Colon (tissue), 2 donors: ENCODE measurements around the gene KLHDC10.
"Not testable (repeated sequence)": the region's sequence is repeated elsewhere in the genome, so short reads cannot be mapped to it uniquely, and the experiment has no call there.

Experiments used
- FAIRE-seq: peaks from 2 replicates; lab custom pipeline; 2012; peaks lifted over from hg19 to GRCh38; lab: Jason Lieb, UNC
- donor health status: control.
- donor health status: control.

KLHDC10 gene

DNA sequence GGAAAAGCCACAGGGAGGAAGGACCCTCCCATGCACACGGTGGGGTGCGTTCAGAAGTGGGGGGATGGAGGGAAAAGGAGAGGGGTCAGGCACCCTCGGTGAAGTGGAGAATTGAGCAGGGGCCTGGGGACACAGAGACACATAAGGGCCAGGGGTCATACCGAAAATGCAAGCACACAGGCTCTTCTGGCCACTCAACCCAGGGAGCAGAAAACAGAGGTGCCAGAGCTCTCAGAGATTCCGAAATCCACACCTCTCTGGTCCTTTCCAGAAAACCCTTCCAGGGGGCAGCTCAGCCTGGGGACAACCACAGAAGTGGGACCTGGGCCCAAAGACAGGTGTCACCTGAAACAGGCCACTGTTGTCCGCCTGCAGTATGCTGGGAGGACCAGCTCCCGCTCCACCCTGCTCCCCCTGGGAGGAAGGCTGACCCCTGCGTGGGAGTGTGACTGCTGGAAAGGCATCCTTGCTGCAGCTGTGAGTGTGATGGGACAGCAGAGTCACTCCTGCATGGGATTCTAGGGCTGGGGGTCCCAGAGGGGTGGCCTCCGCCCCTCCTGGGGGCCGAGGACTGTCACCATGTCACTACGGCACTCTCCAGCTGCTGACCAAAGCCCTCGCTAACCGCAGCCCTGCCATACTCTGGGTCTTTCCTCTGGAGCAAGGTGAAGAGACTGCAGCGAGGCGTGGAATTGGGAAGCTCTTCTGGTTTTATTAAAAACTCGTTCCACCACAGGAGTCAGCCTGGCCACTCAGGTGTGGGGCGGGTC lies 71.7 kb downstream of the KLHDC10 start:
- no peak for FAIRE-seq

GRCh38 chr7:130142654-130143333 lies 72.5 kb downstream of the KLHDC10 start:
- no peak for FAIRE-seq

DNA sequence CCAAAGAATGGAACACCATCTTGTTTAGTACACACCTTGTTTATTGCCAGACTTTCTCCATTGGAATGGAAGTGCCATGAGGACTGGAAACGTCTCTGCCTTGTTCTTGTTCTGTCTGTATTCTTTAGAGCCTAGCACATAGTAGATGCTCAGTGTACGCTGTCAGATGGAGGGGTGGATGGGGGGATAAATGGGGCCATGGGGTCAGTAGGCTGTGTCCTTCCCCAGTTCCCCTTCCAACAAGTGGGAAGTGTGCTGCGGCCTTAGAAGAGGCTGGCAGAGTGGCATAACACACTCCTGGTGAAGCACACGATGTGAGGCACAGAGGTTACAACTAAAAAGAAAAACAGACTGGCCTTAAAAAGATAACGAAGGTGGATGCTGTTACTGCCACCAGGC lies 73.0 kb downstream of the KLHDC10 start:
- FAIRE-seq = no peak

DNA sequence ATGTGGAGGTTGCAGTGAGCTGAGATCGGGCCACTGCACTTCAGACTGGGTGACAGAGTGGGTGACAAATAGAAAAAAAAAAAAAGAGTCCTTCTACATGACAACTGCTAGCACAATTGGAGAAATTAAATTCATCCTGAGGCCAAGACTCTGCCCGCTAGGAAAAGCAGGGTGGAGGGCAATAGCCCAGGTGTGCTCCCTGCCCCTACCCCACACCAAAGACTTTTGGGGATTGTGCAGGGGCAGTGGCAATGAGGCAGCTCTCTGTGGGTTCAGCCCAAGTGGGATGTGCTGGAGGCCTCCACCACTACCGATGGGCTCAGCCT lies 73.6 kb downstream of the KLHDC10 start:
- no peak for FAIRE-seq

DNA sequence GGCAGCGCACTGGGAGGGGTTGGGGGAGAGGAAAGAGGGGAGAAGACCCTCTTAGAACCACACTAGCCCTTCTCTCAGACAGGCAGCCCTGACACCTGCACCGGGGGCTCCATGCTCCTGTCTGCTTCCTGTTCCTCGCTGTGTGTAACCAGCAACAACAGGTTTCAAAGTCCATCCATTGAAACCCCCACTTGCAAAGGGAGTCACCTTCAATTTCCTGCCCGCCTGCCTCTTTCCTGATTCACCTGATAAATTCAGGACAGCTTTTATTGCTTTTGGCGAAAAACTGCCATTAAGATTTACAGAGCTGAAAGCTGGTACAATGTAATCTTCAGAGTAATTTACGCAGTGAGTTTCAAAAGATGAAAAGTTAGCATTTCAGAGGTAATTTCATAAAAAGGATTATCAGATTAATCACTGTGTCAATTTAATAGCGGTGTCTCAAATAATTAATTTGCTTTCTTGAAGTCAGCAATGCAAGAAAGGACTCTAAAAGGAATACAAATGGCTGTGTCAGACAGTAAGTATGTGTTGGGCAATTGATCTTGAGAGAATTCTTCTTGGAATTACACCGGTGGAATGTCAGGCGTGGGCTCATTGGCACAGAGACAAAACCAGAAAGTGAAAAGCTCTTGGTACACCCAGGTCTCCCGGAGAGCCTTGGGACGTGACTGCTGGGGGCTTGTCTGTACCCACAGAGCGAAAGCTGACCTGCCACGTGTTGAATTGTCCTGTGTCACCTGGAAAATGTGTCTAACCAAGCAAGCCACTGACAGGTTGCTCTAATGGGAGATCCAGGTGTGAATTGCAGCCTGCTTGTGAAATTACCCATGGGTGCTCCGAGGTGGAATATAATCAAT lies 74.2 kb downstream of the KLHDC10 start:
- no peak for FAIRE-seq

DNA sequence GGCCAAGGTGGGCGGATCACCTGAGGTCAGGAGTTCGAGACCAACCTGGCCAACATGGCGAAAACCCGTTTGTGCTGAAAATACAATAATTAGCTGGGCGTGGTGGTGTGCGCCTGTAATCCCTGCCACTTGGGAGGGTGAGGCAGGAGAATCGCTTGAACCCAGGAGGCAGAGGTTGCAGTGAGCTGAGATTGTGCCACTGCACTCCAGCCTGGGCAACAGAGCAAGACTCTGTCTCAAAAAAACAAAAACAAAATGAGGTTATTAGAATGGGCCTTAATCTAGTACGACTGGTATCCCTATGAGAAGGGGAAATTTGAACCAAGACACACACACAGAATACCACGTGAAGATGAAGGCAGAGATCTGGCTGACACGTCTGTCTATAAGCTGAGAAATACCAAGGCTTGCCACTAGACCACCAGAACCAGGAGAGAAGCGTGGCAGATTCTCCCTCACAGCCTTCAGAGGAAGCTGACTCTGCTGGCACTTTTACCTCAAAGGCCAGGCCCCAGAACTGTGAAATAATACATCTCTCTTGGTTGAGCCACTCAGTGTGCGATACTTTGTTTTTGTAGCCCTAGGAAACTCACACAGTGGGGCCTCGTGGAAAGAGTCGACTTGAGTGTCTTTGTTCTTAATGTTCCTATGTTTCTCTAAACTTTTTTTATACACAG lies 75.2 kb downstream of the KLHDC10 start:
- no peak for FAIRE-seq

DNA sequence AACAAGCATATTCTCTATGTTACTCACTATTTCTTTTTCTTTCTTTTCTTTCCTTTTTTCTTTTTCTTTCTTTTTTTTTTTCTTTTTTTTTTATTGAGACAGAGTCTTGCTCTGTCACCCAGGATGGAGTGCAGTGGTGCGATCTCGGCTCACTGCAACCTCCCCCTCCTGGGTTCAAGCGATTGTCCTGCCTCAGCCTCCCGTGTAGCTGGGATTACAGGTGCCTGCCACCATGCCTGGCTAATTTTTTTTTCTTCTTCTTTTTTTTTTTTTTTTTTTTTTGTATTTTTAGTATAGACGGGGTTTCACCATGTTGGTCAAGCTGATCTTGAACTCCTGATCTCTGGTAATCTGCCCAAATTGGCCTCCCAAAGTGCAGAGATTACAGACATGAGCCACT lies 75.8 kb downstream of the KLHDC10 start:
- not testable (repeated sequence) for FAIRE-seq

- no peak for FAIRE-seq
Observed at GRCh38 chr7:130146693-130147405, 76.5 kb downstream of the KLHDC10 start.

DNA sequence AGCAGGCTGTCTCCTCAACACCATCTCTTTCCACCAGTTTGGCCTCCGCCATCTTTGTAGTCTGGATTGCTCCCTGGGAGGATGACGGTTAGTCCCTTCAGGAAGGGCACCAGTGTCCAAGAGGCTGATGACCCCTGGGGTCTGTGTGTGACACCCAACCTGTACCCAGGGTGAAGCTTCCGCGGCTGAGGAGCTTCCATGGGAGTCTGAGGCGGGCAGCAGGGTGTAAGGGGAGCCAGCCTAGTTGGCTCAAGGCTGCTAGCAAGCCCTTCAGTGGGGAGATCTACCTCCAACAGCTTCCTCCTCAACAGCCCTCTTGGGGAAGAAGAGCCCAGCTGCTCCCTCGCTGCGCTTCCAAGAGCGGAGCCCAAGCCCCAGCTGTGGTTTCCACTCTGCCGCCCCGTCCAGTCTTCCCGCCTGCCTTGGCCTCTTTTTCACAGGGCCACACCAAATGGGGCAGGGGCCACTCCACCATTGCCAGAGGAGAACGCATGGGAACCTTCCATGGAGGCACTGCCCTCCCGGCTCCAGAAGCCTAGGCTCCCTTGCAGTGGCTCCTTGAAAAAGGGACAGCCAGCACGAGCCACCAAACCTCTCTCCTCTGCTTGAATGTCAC lies 77.5 kb downstream of the KLHDC10 start:
- FAIRE-seq = no peak

- no peak for FAIRE-seq
Observed at GRCh38 chr7:130148561-130148960, 78.2 kb downstream of the KLHDC10 start.

DNA sequence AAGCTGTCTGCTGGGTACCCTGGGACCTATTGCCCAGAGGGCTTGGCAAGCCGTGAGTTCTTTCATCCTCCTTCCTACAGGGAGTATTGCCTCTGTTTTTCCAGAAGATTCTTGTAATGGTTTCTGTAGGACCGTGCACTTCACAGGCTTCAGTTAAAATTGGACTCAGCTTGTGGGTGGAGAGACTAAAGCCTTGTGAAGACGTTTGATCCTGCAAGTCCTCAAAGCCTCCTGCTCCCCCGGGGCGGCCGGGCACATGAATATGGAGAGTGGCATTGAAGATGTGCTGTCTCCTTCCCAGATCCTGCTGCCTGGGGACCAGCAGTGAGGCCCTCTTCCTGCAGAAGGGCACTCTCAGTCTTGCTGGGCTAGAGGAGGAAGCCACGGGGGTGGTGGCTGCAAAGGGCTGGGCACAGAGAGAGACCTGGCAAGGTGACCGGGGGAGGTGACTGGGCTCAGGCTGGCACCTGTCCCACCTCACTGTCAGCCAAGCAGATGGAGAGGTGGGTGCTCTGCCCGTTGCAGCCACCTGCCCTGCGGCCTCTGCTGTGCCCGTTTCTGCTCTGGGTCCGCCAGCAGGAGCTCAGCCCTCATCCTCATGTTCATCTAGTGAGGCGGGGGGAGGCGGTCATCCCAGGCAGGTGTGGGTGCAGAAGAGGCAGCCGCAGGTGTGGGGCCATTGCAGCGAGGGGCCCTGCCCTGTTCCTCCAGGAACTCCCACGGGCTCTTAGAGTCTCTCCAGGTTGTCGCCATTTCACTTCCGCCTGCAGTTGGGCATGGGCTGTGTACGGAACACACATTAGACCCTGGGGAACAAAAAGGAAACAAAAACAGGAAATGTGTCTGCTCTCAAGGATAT lies 79.2 kb downstream of the KLHDC10 start:
- FAIRE-seq = no peak

- FAIRE-seq = no peak
Observed at GRCh38 chr7:130150587-130150986, 80.3 kb downstream of the KLHDC10 start.

DNA sequence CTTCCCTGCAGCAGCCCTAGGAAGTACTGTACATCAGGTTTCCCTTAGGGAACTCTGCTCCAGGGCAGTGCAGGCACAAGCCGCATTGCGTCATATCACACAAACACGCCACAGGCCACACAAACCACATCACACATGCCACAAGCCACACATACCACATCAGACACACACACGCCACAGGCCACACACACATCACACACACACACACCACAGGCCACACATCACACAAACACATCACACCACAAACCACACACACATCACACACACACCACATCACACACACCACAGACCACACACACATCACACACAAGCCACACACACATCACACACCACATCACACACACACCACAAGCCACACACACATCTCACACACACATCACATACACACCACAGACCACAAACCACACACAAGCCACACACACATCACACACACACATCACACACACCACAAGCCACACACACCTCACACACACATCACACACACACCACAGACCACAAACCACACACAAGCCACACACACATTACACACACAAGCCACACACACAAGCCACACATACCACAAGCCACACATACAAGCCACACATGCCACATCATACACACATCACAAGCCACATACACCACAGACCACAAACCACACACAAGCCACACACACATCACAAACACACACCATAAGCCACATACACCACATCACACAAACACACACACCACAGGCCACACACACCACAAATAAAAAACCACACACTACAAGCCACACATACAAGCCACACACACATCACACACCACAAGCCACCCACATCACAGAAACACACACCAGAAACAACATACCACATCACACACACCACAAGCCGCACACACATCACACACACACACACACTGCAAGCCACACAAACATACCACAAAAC lies 81.5 kb downstream of the KLHDC10 start:
- no peak for FAIRE-seq

DNA sequence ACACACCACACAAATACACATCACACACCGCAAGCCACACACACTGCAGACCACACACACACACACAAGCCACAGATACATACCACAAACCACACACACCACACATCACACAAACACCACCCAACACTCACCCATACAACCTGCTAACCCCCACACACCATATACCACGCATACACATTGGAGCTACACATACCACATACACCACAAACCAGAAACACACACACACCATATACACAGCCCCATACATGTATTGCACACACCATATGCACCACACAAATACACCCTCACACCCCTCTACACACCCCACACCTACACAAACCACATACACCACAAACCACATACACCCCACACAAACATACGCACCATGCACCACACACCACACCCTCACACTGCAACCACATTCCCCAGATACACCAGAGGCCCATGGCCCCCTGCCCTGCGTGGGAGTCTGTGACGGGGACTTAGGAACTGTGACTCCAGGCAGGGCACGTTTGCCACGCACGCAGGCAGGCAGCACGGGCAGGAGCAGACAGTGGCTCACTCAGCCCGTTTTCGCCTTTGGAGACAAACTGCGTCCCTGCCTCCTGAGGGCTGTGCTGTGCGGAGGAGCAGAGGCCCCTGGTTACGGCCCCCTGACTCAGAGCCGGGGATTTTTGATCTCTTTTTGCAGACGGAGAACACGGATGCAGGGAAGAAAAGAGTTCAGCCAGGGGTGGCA lies 82.3 kb downstream of the KLHDC10 start:
- no peak for FAIRE-seq

DNA sequence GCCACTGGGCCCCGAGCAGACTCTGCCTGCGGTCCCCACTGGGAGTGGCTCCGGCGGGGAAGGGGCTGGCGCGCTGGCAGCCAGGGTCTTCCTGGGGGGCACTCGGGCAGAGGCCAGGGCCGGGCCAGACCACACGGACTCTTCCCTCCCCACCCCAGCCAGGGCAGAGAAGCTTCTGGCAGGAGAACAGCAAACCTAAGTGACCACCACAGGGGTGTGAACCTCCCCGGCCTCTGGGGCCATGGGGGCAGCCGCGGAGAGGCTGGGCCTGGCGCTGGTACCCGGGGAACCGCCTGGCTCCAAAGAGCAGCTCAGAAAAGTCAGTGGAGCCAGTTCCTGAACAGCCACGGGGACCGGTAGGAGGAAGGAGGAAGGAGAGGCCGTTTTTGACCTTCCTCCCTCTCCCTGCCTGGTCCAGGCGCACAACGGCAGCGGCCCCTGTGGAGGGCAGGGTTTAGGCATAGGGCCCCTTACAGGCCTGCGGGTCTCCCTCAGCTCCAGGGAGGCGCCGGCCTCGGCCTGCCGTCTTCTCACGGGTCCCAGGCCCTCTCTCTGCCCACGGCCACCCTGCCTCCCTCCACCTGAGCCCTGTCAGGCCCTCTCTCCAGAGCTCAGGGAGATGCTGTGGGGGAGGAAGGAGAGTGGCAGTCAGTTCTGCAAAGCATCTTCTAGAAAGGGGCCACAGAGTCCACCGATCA lies 83.0 kb downstream of the KLHDC10 start:
- no peak for FAIRE-seq

DNA sequence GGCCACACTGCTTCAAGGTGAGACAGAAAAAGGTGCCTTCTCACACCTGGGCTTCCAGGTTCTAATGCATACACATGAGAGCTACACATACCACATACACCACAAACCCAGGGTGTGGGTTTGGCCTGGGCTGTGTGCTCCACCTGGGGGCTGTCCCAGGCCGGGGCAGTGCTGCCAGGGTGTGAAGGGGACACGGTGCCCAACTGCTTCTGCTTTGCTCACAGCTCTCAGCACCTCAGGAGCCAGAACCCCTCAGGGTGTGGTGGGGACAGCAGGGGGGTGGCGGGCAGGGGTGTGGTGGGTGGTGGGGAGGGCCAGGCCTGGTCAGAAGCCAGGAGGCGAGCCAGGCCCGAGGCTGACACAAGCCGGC lies 83.8 kb downstream of the KLHDC10 start:
- no peak for FAIRE-seq

- no peak for FAIRE-seq
Observed at GRCh38 chr7:130154501-130155317, 84.4 kb downstream of the KLHDC10 start.
